ENCODE data around the gene MICAL2. TPM values are rescaled to one million over a fixed set of nuclear protein-coding genes. Genes with fewer than 3 reads are reported as not detected.
A peak's percentile ranks its signal among the peaks of the same experiment; 100 is the strongest.

The MICAL2 gene
- total and polyA plus RNA-seq, 2 of the 13 experiments (the other 11 are each of a cell fraction or from before 2014, with no cell fraction given) = 0.78 to 1.1 TPM

DNA sequence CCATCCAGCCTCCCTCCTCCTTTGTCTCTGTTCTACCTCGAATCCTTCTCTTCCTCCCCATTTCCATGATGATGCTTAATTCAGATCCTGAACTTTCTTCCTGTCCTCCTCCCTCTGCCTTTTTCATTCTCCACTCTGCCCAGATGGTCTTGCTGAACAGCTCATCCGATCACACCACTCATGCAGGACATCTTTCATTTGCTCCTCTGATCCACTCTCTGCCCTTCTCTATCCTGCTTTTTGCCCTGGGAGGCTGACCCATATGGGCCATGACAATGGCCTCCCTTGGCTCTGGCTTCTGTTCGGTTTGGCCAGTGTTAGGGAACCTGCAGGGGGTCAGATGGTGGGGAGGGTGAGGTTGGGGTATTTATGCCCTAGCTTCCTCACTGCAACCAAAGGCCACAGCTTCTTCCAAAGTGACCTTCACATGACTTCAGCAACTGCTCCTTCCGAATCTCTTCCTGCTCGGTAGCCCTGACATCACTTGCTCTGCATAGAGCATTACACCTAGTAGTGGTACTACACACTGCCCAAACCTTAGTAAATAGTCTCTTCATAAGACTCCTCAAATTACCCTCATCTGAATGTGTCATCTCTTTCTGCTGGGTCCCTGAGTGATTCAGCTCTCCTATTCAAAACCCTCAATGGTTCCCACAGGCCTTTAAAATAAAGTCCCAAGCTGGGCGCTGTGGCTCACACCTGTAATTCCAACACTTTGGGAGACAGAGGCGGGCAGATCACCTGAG lies 32.7 kb upstream of the MICAL2 start (continued):
- TF ChIP-seq, protein P1, sequence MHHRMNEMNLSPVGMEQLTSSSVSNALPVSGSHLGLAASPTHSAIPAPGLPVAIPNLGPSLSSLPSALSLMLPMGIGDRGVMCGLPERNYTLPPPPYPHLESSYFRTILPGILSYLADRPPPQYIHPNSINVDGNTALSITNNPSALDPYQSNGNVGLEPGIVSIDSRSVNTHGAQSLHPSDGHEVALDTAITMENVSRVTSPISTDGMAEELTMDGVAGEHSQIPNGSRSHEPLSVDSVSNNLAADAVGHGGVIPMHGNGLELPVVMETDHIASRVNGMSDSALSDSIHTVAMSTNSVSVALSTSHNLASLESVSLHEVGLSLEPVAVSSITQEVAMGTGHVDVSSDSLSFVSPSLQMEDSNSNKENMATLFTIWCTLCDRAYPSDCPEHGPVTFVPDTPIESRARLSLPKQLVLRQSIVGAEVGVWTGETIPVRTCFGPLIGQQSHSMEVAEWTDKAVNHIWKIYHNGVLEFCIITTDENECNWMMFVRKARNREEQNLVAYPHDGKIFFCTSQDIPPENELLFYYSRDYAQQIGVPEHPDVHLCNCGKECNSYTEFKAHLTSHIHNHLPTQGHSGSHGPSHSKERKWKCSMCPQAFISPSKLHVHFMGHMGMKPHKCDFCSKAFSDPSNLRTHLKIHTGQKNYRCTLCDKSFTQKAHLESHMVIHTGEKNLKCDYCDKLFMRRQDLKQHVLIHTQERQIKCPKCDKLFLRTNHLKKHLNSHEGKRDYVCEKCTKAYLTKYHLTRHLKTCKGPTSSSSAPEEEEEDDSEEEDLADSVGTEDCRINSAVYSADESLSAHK (CRISPR knock-in tag; IDR thresholded peaks at IDR 0.05; ENCODE audit: borderline replicate concordance) = no peak
- no peak for TF ChIP-seq SMAD3 (CRISPR knock-in tag; IDR thresholded peaks at IDR 0.05)
- TF ChIP-seq KLF9 (CRISPR knock-in tag; IDR thresholded peaks at IDR 0.05; ENCODE audit: low read depth) = no peak
- no peak for TF ChIP-seq ZFAT (CRISPR knock-in tag; conservative IDR thresholded peaks at IDR 0.05)
- no peak for TF ChIP-seq POLR2AphosphoS5 (IDR thresholded peaks at IDR 0.05; ENCODE audit: low read depth, low read length)
- no peak for TF ChIP-seq SIX1 (CRISPR knock-in tag; IDR thresholded peaks at IDR 0.05; ENCODE audit: borderline replicate concordance)

DNA sequence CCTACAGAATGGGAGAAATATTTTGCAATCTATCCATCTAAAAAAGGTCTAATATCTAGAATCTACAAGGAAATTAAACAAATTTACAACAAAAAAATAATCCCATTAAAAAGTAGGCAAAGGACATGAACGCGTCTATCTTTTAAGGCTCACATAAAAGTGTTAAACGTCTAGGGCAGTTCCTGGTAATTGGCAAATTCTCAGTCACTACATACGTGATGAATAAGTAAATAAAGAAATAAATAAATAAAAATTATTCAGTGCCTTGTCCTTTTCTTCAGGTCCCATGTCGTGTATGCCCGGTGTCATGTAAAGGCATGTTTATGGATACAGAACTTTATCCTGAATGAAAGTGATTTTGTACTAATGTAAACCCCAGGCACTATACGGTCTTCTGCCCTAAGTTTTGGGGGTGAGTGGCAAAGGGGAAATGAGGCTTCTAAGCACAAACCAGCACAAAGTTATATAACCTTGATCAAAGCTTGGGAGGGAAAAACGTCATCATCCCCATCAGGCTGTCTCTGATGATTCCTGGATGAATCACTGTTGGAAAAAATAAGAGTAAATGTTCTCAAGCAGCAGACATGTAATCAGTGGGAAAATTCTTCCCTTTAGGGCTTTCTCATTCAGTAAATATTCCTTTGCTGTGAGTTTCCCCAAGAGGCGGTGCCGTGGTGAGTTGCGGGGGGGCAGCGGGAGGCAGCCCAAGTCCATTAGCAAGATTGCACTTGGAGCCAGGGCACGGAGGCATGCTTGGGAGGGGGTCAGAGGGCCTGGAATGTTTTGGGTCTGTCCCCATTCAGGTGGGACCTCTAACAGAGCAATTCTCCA lies 30.4 kb upstream of the MICAL2 start:
- H3K9ac ChIP-seq (ENCODE audit: insufficient read depth, low read depth, low read length) = no peak overlapping the region
- H3K4me2 ChIP-seq (ENCODE audit: low read depth, low read length) = no peak overlapping the region
- FAIRE-seq = no peak
- no peak for TF ChIP-seq HES4 (CRISPR knock-in tag; IDR thresholded peaks at IDR 0.05; ENCODE audit: borderline replicate concordance)
- peak; percentile 45 for TF ChIP-seq FOSL2 (CRISPR knock-in tag; IDR thresholded peaks at IDR 0.05)
- TF ChIP-seq, protein P2, sequence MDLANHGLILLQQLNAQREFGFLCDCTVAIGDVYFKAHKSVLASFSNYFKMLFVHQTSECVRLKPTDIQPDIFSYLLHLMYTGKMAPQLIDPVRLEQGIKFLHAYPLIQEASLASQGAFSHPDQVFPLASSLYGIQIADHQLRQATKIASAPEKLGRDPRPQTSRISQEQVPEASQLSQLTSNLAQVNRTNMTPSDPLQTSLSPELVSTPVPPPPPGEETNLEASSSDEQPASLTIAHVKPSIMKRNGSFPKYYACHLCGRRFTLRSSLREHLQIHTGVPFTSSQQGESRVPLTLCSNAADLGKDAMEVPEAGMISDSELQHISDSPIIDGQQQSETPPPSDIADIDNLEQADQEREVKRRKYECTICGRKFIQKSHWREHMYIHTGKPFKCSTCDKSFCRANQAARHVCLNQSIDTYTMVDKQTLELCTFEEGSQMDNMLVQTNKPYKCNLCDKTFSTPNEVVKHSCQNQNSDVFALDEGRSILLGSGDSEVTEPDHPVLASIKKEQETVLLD (CRISPR knock-in tag; IDR thresholded peaks at IDR 0.05; ENCODE audit: low read depth) = no peak
- TF ChIP-seq CREB1 (IDR thresholded peaks at IDR 0.05) = peak; percentile 25; the same call in 1 of the 2 replicates
- no peak for TF ChIP-seq CREB1 (CRISPR knock-in tag; IDR thresholded peaks at IDR 0.05)
- H4K20me1 ChIP-seq (ENCODE audit: insufficient read depth, low read length) = no peaks in the 10 kb centered on the region
- H3K4me1 ChIP-seq (ENCODE audit: insufficient read depth, low read length) = peaks cover 11% of the 10 kb centered on the region; the same call in 1 of the 2 replicates
- in situ Hi-C loops (cut with HindIII; ENCODE audit: extremely low pct_ligation_motif_present, low pct_unique_long_range_greater_than_20kb) (no loop called here), intact Hi-C loops (cut with micrococcal nuclease; ENCODE audit: unreplicated experiment) (loop anchor here (10.0 kb wide), 1 partner anchor 155 kb away; no protein-coding TSS in a partner anchor)
- no peaks in the 10 kb centered on the region for H3K9me3 ChIP-seq (ENCODE audit: low read length)
- no peak overlapping the region for H3K27ac ChIP-seq (ENCODE audit: extremely low read length, insufficient read depth, low read length)
- no peak overlapping the region for H2AFZ ChIP-seq (ENCODE audit: low read length)
- ATAC-seq = no peak
- H3K36me3 ChIP-seq (replicated peaks in 1 of 2; ENCODE audit: control insufficient read depth in 1 of 2, insufficient read depth in 2 of 2, low read length in 2 of 2) = no peaks in the 10 kb centered on the region
- POLR2A ChIA-PET = no interaction called here
- CTCF ChIA-PET (ENCODE audit: low intra/inter-chr PET ratio, low total read pairs) = no interaction called here
- H3K79me2 ChIP-seq (ENCODE audit: insufficient read depth, low read length) = no peaks in the 10 kb centered on the region
- peaks cover 0 to 1% of the 10 kb centered on the region in 2 experiments; a peak in 1 of 5 replicates for H3K27me3 ChIP-seq (ENCODE audit: control insufficient read depth in 1 of 2, insufficient read depth in 2 of 2, low read length in 2 of 2)
- DNase-seq (ENCODE audit: low spot score) = peak; percentile 59
- WGBS (ENCODE audit: low lambda C conversion rate) = 39% methylated on average over 13 of the region's 13 CpGs
- BruUV-seq (replicated peaks) = no TSS peak
- no peak overlapping the region for H3K4me3 ChIP-seq (replicated peaks in 1 of 3; ENCODE audit: insufficient read depth in 1 of 3, low read depth in 2 of 3, low read length in 3 of 3)
